Spleen (tissue), 7 donors: ENCODE results near the gene BNC2.

ENCODE experiments used
- CTCF ChIP-seq, 11 experiments: fragments of 200-600 bp in 7 of 11; fragments of 450-650 bp in 4 of 11; sonication (generic) in 4 of 11; IDR thresholded peaks in 8 of 11; conservative IDR thresholded peaks in 3 of 11; 1 replicate in 7 of 11; 2 replicates in 4 of 11; pipeline versions ENCODE4 v1.4.0 to v1.8.0; 2016 to 2021; ENCODE audit warnings: antibody characterized with exemption in 11 of 11, inconsistent platforms in 4 of 11, mild to moderate bottlenecking in 1 of 11
- POLR2A ChIP-seq, 3 donors: fragments of 450-650 bp; IDR thresholded peaks; one replicate each; pipeline ENCODE4 v1.5.1; 2017; ENCODE audit warnings: antibody characterized with exemption in 3 of 3, mild to moderate bottlenecking in 1 of 3
- POLR2AphosphoS5 ChIP-seq, 3 donors: sonication (generic); formaldehyde crosslinking; IDR thresholded peaks; one replicate each; pipeline ENCODE4 v1.5.1; 2017; ENCODE audit warnings: antibody characterized with exemption in 3 of 3
- donor health status: DM: no; HTN: no; CAD: no; lungs with moderate emphysema.
- donor health status: DM: no; HTN: no; CAD: no.
- donor health status: DM: no; HTN: no; CAD: no.

GRCh38 chr9:16687678-16688369 is 182.6 kb downstream of the BNC2 start:
- TF ChIP-seq CTCF (IDR thresholded peaks at IDR 0.05 in 8 of 11, conservative IDR thresholded peaks at IDR 0.05 in 3 of 11) (no peak), POLR2A (IDR thresholded peaks at IDR 0.05) (no peak), POLR2AphosphoS5 (IDR thresholded peaks at IDR 0.05) (no peak)
